HepG2 (cell line): ENCODE measurements around the gene TARS3. TPM values are rescaled to one million over a fixed set of nuclear protein-coding genes. Genes with fewer than 3 reads are reported as not detected.

ENCODE experiments used
- NR2F6 ChIP-seq, 2 experiments: IDR thresholded peaks; 2 replicates each; pipeline ENCODE4 v1.6.1; 2016; ENCODE audit warnings: antibody characterized with exemption in 1 of 2, mild to moderate bottlenecking in 1 of 2
- NRL ChIP-seq: sonication (generic); formaldehyde crosslinking; IDR thresholded peaks from 2 replicates; pipeline ENCODE4 v1.5.0; 2020; ENCODE audit warnings: missing genetic modification reagents, mild to moderate bottlenecking, moderate library complexity, borderline replicate concordance
- PAF1 ChIP-seq: IDR thresholded peaks from 2 replicates; pipeline ENCODE4 v1.6.1; 2016; ENCODE audit warnings: missing genetic modification reagents, missing compliant biosample characterization
- PCBP1 ChIP-seq: fragments of 200-400 bp; formaldehyde crosslinking; IDR thresholded peaks from 2 replicates; pipeline ENCODE4 v1.6.1; 2017; ENCODE audit warnings: mild to moderate bottlenecking, low read depth, low read length, borderline replicate concordance
- RFX5 ChIP-seq: IDR thresholded peaks from 2 replicates; pipeline ENCODE4 v1.6.1; 2011; ENCODE audit warnings: low read depth, low read length, improper control_type of control experiment
- ZBTB37 ChIP-seq: sonication (generic); formaldehyde crosslinking; IDR thresholded peaks from 2 replicates; pipeline ENCODE4 v1.4.0; 2020; ENCODE audit warnings: mild to moderate bottlenecking, missing genetic modification reagents
- ZNF431 ChIP-seq: sonication (generic); formaldehyde crosslinking; IDR thresholded peaks from 2 replicates; pipeline ENCODE4 v1.9.0; 2022; ENCODE audit warnings: missing genetic modification reagents, low read depth, mild to moderate bottlenecking, borderline replicate concordance
- ZNF451 ChIP-seq: sonication (generic); formaldehyde crosslinking; IDR thresholded peaks from 2 replicates; pipeline ENCODE4 v1.5.0; 2020; ENCODE audit warnings: mild to moderate bottlenecking, missing genetic modification reagents
- ZNF567 ChIP-seq: sonication (generic); formaldehyde crosslinking; IDR thresholded peaks from 2 replicates; pipeline ENCODE4 v1.8.1; 2023; ENCODE audit warnings: mild to moderate bottlenecking, missing genetic modification reagents, borderline replicate concordance
- ZNF607 ChIP-seq: sonication (generic); formaldehyde crosslinking; IDR thresholded peaks from 2 replicates; pipeline ENCODE4 v1.5.1; 2020; ENCODE audit warnings: missing genetic modification reagents, mild to moderate bottlenecking, borderline replicate concordance
- ZNF687 ChIP-seq: sonication (generic); formaldehyde crosslinking; IDR thresholded peaks from 2 replicates; pipeline ENCODE4 v1.5.1; 2020; ENCODE audit warnings: mild to moderate bottlenecking, missing genetic modification reagents, moderate library complexity
- polyA plus RNA-seq, 8 experiments: library from polyadenylated mRNA; depleted of rRNA in 3 of 8; stranded (reverse) in 7 of 8; unstranded in 1 of 8; fragments of >200 nt; fragmentation: Illumina TruSeq in 4 of 8; extraction: Trizol in 4 of 8; gene quantifications; 2 replicates each; pipeline versions ENCODE4 v1.2.1 to v1.2.3, GENCODE V29; 2011 to 2016; ENCODE audit warnings: low read depth in 4 of 8, missing spikeins in 1 of 8, mixed read lengths in 1 of 8; ENCODE audit not compliant: insufficient read depth in 1 of 8
- total RNA-seq, 5 experiments: library from RNA; depleted of rRNA; stranded (reverse); fragments of >200 nt; fragmentation: Illumina TruSeq; extraction: Trizol; gene quantifications; 2 replicates each; pipeline ENCODE4 v1.2.3, GENCODE V29; 2016; ENCODE audit warnings: low read depth in 1 of 5
- TF ChIP-seq, protein P1 (sequence below), 2 experiments: sonication (generic) in 1 of 2; formaldehyde crosslinking in 1 of 2; IDR thresholded peaks; 2 replicates each; pipeline versions ENCODE4 v1.4.0 to v1.6.1; 2016 to 2020; ENCODE audit warnings: borderline replicate concordance in 1 of 2, low read depth in 1 of 2, mild to moderate bottlenecking in 1 of 2, missing genetic modification reagents in 1 of 2
- TF ChIP-seq, protein P2 (sequence below): sonication (generic); formaldehyde crosslinking; IDR thresholded peaks from 2 replicates; pipeline ENCODE4 v1.5.1; 2020; ENCODE audit warnings: mild to moderate bottlenecking, missing genetic modification reagents, borderline replicate concordance
- TF ChIP-seq, protein P3 (sequence below): sonication (generic); formaldehyde crosslinking; IDR thresholded peaks from 2 replicates; pipeline ENCODE4 v1.4.0; 2020; ENCODE audit warnings: missing genetic modification reagents, mild to moderate bottlenecking, borderline replicate concordance

The TARS3 gene
- total and polyA plus RNA-seq, 2 of the 13 experiments (the other 11 are each of a cell fraction or from before 2014, with no cell fraction given): 4.1 to 11.7 TPM

DNA sequence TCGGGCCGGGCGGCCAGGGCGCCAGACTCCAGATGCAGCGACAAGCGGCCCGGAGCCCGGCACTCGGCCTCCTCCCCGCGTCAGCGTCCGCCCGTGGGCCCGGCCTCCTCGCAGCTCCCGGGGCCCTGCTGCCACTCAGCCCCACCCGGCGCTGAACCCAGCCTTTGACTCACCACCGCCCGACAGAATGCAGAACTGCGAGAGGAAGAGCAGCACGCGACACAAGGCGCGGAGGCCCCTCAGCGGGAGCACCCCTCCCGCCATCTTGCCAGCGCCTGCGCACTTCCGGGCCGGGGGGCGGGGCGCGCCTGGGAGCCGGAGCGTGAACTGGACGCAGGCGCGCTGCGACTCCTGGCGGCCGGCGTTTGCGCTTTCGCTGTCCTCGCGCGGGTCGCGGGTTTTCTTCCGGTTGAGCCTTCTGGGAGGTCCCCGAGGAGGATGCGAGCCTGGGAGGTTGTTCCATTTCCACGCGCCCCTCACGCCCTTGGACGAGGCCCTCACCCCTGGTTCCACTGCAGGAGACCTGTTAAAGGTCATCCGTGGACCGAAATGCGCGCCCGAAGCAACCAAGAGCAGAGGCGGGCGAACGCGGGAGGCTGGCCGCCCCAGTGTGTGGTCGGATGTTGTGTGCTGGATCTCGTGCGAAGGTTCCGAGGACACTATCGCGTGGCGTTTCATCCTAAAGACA lies 72.0 kb downstream of the TARS3 start, which contains the start of gene TM2D3 (continued):
- TF ChIP-seq ZNF687 (peak; percentile 99), ZNF431 (CRISPR knock-in tag) (0 out of 2 replicates have a peak, but pooled peaks have one; percentile 35), PAF1 (no peak), ZBTB37 (CRISPR knock-in tag) (no peak), ZNF451 (CRISPR knock-in tag) (peak; percentile 99), ZNF567 (CRISPR knock-in tag) (no peak), ZNF607 (CRISPR knock-in tag) (peak; percentile 83; the same call in 1 of the 2 replicates), NRL (CRISPR knock-in tag) (peak; percentile 80; the same call in 1 of the 2 replicates), PCBP1 (no peak), NR2F6 (IDR thresholded peaks at IDR 0.05) (no peak), NR2F6 (CRISPR knock-in tag; IDR thresholded peaks at IDR 0.05) (no peak), RFX5 (no peak)
- TF ChIP-seq, protein P1, sequence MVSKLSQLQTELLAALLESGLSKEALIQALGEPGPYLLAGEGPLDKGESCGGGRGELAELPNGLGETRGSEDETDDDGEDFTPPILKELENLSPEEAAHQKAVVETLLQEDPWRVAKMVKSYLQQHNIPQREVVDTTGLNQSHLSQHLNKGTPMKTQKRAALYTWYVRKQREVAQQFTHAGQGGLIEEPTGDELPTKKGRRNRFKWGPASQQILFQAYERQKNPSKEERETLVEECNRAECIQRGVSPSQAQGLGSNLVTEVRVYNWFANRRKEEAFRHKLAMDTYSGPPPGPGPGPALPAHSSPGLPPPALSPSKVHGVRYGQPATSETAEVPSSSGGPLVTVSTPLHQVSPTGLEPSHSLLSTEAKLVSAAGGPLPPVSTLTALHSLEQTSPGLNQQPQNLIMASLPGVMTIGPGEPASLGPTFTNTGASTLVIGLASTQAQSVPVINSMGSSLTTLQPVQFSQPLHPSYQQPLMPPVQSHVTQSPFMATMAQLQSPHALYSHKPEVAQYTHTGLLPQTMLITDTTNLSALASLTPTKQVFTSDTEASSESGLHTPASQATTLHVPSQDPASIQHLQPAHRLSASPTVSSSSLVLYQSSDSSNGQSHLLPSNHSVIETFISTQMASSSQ (IDR thresholded peaks at IDR 0.05; ENCODE audit: low read depth): no peak
- TF ChIP-seq, protein P1 (CRISPR knock-in tag; IDR thresholded peaks at IDR 0.05; ENCODE audit: borderline replicate concordance): peak; percentile 50; the same call in 1 of the 2 replicates
- TF ChIP-seq, protein P2, sequence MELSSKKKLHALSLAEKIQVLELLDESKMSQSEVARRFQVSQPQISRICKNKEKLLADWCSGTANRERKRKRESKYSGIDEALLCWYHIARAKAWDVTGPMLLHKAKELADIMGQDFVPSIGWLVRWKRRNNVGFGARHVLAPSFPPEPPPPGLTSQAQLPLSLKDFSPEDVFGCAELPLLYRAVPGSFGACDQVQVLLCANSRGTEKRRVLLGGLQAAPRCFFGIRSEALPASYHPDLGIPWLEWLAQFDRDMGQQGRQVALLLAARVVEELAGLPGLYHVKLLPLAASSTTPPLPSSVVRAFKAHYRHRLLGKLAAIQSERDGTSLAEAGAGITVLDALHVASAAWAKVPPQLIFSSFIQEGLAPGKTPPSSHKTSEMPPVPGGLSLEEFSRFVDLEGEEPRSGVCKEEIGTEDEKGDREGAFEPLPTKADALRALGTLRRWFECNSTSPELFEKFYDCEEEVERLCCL: no peak
- TF ChIP-seq, protein P3, sequence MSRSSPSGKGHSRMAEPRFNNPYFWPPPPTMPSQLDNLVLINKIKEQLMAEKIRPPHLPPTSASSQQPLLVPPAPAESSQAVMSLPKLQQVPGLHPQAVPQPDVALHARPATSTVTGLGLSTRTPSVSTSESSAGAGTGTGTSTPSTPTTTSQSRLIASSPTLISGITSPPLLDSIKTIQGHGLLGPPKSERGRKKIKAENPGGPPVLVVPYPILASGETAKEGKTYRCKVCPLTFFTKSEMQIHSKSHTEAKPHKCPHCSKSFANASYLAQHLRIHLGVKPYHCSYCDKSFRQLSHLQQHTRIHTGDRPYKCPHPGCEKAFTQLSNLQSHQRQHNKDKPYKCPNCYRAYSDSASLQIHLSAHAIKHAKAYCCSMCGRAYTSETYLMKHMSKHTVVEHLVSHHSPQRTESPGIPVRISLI (CRISPR knock-in tag): peak; percentile 25; the same call in 1 of the 2 replicates
